Nephron (organoid): ENCODE measurements around the gene UGDH.

Experiments
- H3K27ac Mint-ChIP-seq, 3 experiments: 2 replicates each; pipeline ENCODE4 v1.8.0; 2020; ENCODE audit warnings: mixed read lengths in 3 of 3, mild to moderate bottlenecking in 2 of 3, moderate library complexity in 1 of 3
- H3K27me3 Mint-ChIP-seq: 2 replicates; pipeline ENCODE4 v1.8.0; 2021; ENCODE audit warnings: low read depth, mild to moderate bottlenecking, moderate library complexity, mixed read lengths
- H3K36me3 Mint-ChIP-seq: 2 replicates; pipeline ENCODE4 v1.8.0; 2020; ENCODE audit warnings: low read depth, mixed read lengths
- H3K4me1 Mint-ChIP-seq: 2 replicates; pipeline ENCODE4 v1.8.0; 2020; ENCODE audit warnings: mixed read lengths
- H3K4me3 Mint-ChIP-seq, 3 experiments: 2 replicates each; pipeline ENCODE4 v1.8.0; 2020; ENCODE audit warnings: mild to moderate bottlenecking in 3 of 3, mixed read lengths in 3 of 3, moderate library complexity in 2 of 3
- H3K9me3 Mint-ChIP-seq: 2 replicates; pipeline ENCODE4 v1.8.0; 2020; ENCODE audit warnings: mixed read lengths
- TF ChIP-seq, protein P1 (sequence below), 3 experiments: fragments of 200-600 bp; sonication (generic); IDR thresholded peaks; one replicate each; pipeline ENCODE4 v1.5.0; 2021; ENCODE audit warnings: antibody characterized with exemption in 3 of 3; ENCODE audit not compliant: unreplicated experiment in 3 of 3

Gene UGDH

DNA sequence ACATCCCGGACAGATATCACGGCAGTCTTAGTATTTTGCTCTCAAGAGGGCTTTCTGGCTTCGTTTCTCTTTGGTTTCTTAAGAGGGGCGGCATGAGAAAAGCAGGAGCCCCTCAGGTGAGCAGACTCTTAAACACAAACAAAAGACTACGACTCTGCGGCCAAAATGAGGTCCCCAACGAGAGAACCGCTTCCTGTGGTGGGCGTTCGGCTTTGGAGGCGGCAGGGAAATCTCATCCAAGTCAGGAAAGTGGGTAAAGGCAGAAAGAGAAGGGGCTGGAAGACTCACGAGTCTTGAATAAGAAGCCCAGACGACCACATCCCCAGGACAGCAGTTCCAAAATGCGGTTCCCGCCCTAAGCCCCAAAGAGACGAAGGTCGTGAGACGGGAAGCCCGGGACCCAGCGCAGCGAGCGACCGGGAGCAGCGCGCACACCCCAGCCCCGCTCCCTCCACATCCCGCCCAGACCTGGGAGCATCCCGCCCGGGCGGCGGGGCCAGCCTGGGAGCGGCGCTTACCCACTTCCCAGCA, 409 bp downstream of the UGDH start:
- Mint-ChIP-seq H3K4me3 (peak overlapping the region; percentile 99 to 100 (median 100)), H3K27ac (peak overlapping the region; percentile 96 to 99 (median 97)), H3K27me3 (no peaks in the 10 kb centered on the region), H3K9me3 (peaks cover 20% of the 10 kb centered on the region), H3K36me3 (peaks cover 28% of the 10 kb centered on the region), H3K4me1 (peaks cover 36% of the 10 kb centered on the region)
- TF ChIP-seq, protein P1, sequence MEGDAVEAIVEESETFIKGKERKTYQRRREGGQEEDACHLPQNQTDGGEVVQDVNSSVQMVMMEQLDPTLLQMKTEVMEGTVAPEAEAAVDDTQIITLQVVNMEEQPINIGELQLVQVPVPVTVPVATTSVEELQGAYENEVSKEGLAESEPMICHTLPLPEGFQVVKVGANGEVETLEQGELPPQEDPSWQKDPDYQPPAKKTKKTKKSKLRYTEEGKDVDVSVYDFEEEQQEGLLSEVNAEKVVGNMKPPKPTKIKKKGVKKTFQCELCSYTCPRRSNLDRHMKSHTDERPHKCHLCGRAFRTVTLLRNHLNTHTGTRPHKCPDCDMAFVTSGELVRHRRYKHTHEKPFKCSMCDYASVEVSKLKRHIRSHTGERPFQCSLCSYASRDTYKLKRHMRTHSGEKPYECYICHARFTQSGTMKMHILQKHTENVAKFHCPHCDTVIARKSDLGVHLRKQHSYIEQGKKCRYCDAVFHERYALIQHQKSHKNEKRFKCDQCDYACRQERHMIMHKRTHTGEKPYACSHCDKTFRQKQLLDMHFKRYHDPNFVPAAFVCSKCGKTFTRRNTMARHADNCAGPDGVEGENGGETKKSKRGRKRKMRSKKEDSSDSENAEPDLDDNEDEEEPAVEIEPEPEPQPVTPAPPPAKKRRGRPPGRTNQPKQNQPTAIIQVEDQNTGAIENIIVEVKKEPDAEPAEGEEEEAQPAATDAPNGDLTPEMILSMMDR (IDR thresholded peaks at IDR 0.05; ENCODE audit: unreplicated experiment in 3 of 3): no peak

DNA sequence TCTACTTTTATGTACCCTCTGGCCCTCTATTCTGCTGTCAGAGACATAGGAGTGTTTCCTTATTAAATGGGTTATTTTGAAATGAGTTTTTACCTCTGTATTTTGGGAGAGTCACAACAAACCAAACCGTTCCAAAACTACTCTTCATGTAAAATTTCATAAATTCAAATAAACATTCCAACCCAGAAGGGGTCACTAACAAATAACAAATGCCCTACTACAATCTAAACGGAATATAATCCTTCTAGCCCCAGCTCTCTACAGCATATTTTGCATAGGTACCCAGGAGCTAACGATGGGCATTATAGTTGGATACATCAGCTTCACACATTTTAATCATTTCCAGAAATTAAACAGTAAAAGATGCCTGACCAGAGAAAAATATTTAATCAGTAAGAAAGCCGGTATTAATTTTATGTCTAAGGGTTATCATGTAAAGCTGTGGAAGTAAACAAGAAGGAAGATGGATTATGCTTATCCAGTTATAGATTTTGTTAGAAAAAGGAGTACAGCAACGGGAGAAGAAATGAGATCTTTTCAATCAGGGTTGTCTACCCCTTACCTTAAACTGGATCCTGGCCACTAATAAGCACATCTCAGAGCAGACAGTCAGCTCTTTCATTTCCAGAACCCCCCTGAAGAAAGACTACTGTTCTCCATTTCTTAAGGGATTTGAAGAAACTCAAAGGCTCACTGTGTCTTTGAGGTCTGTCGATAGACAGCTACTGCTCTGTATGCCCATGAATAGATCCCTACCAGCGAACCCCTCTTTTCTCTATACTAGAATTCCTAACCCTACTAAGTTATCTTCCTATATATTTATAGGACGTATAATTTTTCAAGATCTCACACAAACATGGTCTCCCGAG, 1.2 kb downstream of the UGDH start:
- Mint-ChIP-seq H3K9me3 (peaks cover 14% of the 10 kb centered on the region), H3K27ac (peak overlapping the region; percentile 96 to 99 (median 97)), H3K27me3 (no peaks in the 10 kb centered on the region), H3K36me3 (peaks cover 26% of the 10 kb centered on the region), H3K4me1 (peaks cover 44% of the 10 kb centered on the region), H3K4me3 (peak overlapping the region; percentile 99 to 100 (median 100))
- TF ChIP-seq, protein P1 (IDR thresholded peaks at IDR 0.05; ENCODE audit: unreplicated experiment in 3 of 3): no peak

DNA sequence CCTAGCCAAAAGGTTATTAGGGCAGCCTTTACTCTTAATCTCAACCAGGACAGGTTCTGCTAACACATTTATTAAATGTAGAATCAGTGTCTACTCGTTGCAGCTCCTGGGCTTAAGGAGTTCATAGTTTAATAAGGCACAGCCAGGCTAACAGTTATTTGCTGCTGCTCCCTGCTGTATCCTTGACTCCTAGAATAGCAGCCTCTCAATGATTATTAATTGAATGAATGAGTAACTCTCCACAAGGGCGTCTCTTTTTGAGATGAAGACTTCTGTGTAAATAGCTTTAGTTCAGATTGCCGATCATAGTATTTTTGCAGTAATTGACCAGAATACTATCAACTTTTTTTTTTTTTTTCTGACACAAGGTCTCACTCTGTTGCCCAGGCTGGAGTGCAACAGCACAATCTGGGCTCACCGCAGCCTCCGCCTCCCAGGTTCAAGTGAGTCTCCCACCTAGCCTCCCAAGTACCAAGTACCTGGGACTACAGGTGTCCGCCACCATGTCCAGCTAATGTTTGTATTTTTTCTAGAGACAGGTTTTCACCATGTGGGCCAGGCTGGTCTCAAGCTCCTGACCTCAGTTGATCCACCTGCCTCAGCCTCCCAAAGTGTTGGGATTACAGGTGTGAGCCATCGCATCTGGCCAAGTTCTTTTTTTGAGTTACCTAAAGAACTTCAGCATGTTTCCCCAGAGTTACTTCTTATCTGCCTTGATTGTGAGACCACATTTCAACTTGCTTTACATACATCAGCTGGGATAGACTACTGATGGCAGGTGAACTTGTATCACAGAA, 2.9 kb downstream of the UGDH start:
- peak overlapping the region; percentile 11 to 54 (median 35) for H3K27ac Mint-ChIP-seq
- H3K4me3 Mint-ChIP-seq: peak overlapping the region; percentile 45 to 100 (median 80)
- H3K27me3 Mint-ChIP-seq: no peaks in the 10 kb centered on the region
- TF ChIP-seq, protein P1 (IDR thresholded peaks at IDR 0.05; ENCODE audit: unreplicated experiment in 3 of 3): no peak
- peaks cover 3% of the 10 kb centered on the region for H3K9me3 Mint-ChIP-seq
- peaks cover 16% of the 10 kb centered on the region for H3K36me3 Mint-ChIP-seq
- H3K4me1 Mint-ChIP-seq: peaks cover 45% of the 10 kb centered on the region

DNA sequence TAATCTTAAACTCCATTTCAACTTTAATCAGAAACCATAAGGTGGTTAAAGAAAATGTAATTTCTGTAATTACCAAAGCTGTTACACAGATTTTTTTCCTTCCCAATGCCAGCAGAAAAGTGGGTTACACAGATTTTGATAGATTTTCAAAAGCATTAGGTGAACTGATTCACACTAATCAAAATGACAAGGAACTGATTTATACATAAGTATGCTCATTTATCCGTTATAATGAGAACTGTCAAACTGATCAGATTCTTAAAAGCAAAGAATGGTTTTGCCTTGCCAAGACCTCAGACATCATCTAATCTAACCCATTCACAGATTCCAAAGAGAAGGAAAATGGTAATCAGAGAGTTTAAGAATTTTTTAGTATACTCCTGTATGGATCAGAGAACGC, 5.2 kb downstream of the UGDH start:
- Mint-ChIP-seq H3K36me3 (peaks cover 17% of the 10 kb centered on the region), H3K4me1 (peaks cover 38% of the 10 kb centered on the region), H3K27ac (peak overlapping the region; percentile 77 to 89 (median 82)), H3K4me3 (peak overlapping the region in 2 of 3 experiments; percentile 42 to 61), H3K9me3 (no peaks in the 10 kb centered on the region), H3K27me3 (no peaks in the 10 kb centered on the region)
- TF ChIP-seq, protein P1 (IDR thresholded peaks at IDR 0.05; ENCODE audit: unreplicated experiment in 3 of 3): no peak

DNA sequence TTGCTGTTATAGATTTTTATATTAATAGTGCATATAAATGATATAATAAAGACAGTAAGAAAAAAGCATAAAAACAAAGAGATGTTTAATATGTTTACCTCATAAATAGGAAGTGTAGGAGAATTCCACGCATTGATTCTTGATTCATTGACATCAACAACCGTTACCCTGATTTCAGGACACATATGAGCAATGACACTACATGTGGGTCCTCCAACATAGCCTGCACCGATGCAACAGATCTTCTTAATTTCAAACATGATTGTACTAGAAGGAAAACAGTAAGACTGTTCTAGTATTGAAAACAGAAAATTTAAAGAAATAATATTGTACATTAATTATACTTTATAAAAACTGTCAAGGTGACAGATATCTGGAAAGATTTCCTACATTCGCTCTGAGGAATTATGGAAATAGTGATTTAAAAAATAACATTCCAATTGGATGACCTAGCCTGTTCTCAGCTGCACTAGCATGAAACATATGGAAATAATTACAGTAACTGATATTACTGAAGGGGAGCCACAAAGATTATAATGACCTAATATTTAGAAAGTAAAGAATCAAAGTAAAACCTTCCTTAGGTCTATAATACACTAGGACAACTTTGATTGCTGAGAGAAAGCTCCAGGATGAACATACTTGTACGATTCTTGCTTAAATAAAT, 5.9 kb downstream of the UGDH start:
- no peaks in the 10 kb centered on the region for H3K9me3 Mint-ChIP-seq
- peaks cover 20% of the 10 kb centered on the region for H3K36me3 Mint-ChIP-seq
- H3K4me1 Mint-ChIP-seq: peaks cover 35% of the 10 kb centered on the region
- H3K4me3 Mint-ChIP-seq: peak overlapping the region in 2 of 3 experiments; percentile 13 to 42
- no peaks in the 10 kb centered on the region for H3K27me3 Mint-ChIP-seq
- H3K27ac Mint-ChIP-seq: peak overlapping the region; percentile 77 to 89 (median 82)
- TF ChIP-seq, protein P1 (IDR thresholded peaks at IDR 0.05; ENCODE audit: unreplicated experiment in 3 of 3): no peak
